HG03460 (cell line): ENCODE data around the gene CIB4.

Experiments used
- ATAC-seq: cut with Tn5 transposase; IDR thresholded peaks from one replicate; pipeline ENCODE4 v1.9.1; 2021; ENCODE audit not compliant: unreplicated experiment

The CIB4 gene

GRCh38 chr2:26623541-26624495 is 17.3 kb downstream of the CIB4 start:
- ATAC-seq = no peak

- no peak for ATAC-seq
Observed at GRCh38 chr2:26621469-26622199, 19.5 kb downstream of the CIB4 start.

GRCh38 chr2:26620031-26620605 is 21.0 kb downstream of the CIB4 start:
- ATAC-seq = no peak

GRCh38 chr2:26619521-26619951 is 21.6 kb downstream of the CIB4 start:
- ATAC-seq = no peak

GRCh38 chr2:26619096-26619495 is 22.1 kb downstream of the CIB4 start:
- no peak for ATAC-seq

- no peak for ATAC-seq
Observed at GRCh38 chr2:26618611-26619010, 22.6 kb downstream of the CIB4 start.

- no peak for ATAC-seq
Observed at GRCh38 chr2:26617588-26618083, 23.5 kb downstream of the CIB4 start.

GRCh38 chr2:26616706-26617587 is 24.2 kb downstream of the CIB4 start:
- ATAC-seq = no peak

GRCh38 chr2:26615860-26616705 is 25.1 kb downstream of the CIB4 start:
- ATAC-seq = no peak

GRCh38 chr2:26615336-26615859 is 25.8 kb downstream of the CIB4 start:
- ATAC-seq = no peak

- no peak for ATAC-seq
Observed at GRCh38 chr2:26614216-26615138, 26.7 kb downstream of the CIB4 start.

- ATAC-seq = no peak
Observed at GRCh38 chr2:26613241-26614215, 27.6 kb downstream of the CIB4 start.

- ATAC-seq = no peak
Observed at GRCh38 chr2:26612522-26613240, 28.5 kb downstream of the CIB4 start.

GRCh38 chr2:26612034-26612433 is 29.1 kb downstream of the CIB4 start:
- ATAC-seq = no peak

GRCh38 chr2:26610504-26611335 is 30.4 kb downstream of the CIB4 start:
- no peak for ATAC-seq
